HG02870 (cell line): ENCODE results near the gene GFPT2.

Experiments used
- ATAC-seq: cut with Tn5 transposase; IDR thresholded peaks from one replicate; pipeline ENCODE4 v1.9.1; 2021; ENCODE audit warnings: mild to moderate bottlenecking, moderate library complexity; ENCODE audit not compliant: unreplicated experiment

Gene GFPT2

GRCh38 chr5:180378438-180379344 is 25.6 kb upstream of the GFPT2 start:
- ATAC-seq, result no peak

GRCh38 chr5:180377556-180378197 is 24.5 kb upstream of the GFPT2 start:
- no peak for ATAC-seq

GRCh38 chr5:180376511-180376910 is 23.4 kb upstream of the GFPT2 start:
- no peak for ATAC-seq

- ATAC-seq, result no peak
Observed at GRCh38 chr5:180375955-180376354, 22.8 kb upstream of the GFPT2 start.

GRCh38 chr5:180375291-180375690 is 22.2 kb upstream of the GFPT2 start:
- ATAC-seq, result no peak

GRCh38 chr5:180373870-180374269 is 20.7 kb upstream of the GFPT2 start:
- ATAC-seq, result no peak

- ATAC-seq, result no peak
Observed at GRCh38 chr5:180373454-180373853, 20.3 kb upstream of the GFPT2 start.

GRCh38 chr5:180371949-180372348 is 18.8 kb upstream of the GFPT2 start:
- no peak for ATAC-seq

GRCh38 chr5:180370861-180371641 is 17.9 kb upstream of the GFPT2 start:
- ATAC-seq, result no peak

GRCh38 chr5:180367991-180368390 is 14.9 kb upstream of the GFPT2 start:
- ATAC-seq, result no peak

- ATAC-seq, result no peak
Observed at GRCh38 chr5:180367300-180367699, 14.2 kb upstream of the GFPT2 start.

- no peak for ATAC-seq
Observed at GRCh38 chr5:180366326-180366725, 13.2 kb upstream of the GFPT2 start.

GRCh38 chr5:180365829-180366228 is 12.7 kb upstream of the GFPT2 start:
- ATAC-seq, result no peak

- ATAC-seq, result no peak
Observed at GRCh38 chr5:180364306-180364856, 11.2 kb upstream of the GFPT2 start.

- no peak for ATAC-seq
Observed at GRCh38 chr5:180360078-180360957, 7.2 kb upstream of the GFPT2 start.

GRCh38 chr5:180358694-180359093 is 5.6 kb upstream of the GFPT2 start:
- ATAC-seq, result no peak

- ATAC-seq, result no peak
Observed at GRCh38 chr5:180358179-180358578, 5.0 kb upstream of the GFPT2 start.

GRCh38 chr5:180354966-180355365 is 1.8 kb upstream of the GFPT2 start:
- ATAC-seq, result no peak

- no peak for ATAC-seq
Observed at GRCh38 chr5:180353980-180354452, 880 bp upstream of the GFPT2 start.
